ENCODE measurements around the gene NR1H2. TPM values are rescaled to one million over a fixed set of nuclear protein-coding genes. Genes with fewer than 3 reads are reported as not detected.

NR1H2 gene
- total and polyA plus RNA-seq, 10 of the 15 experiments (the other 5 are each of a cell fraction or from before 2014, with no cell fraction given): 0.05 to 54.2 (median 35.1) TPM

- TF ChIP-seq NFYA (IDR thresholded peaks at IDR 0.05; ENCODE audit: borderline replicate concordance, low read depth, low read length): no peak
- peak; percentile 19 to 44; a peak in 2 of 4 replicates for TF ChIP-seq BHLHE40 (IDR thresholded peaks at IDR 0.05; ENCODE audit: borderline replicate concordance in 1 of 2, low read depth in 2 of 2, low read length in 1 of 2)
- peak; percentile 26; the same call in 1 of the 2 replicates for TF ChIP-seq NR2C1 (IDR thresholded peaks at IDR 0.05)
- no peak for TF ChIP-seq CTCF (IDR thresholded peaks at IDR 0.05 in 2 of 3, conservative IDR thresholded peaks at IDR 0.05 in 1 of 3; ENCODE audit: control insufficient read depth in 2 of 3, extremely low read depth in 1 of 3, insufficient read depth in 1 of 3, low read depth in 3 of 3, low read length in 3 of 3)
- peak; percentile 75; the same call in 1 of the 2 replicates for TF ChIP-seq DPF2 (IDR thresholded peaks at IDR 0.05)
- TF ChIP-seq MTA3 (IDR thresholded peaks at IDR 0.05; ENCODE audit: borderline replicate concordance, low read length): peak; percentile 76; the same call in 1 of the 2 replicates
- TF ChIP-seq CREB1 (IDR thresholded peaks at IDR 0.05; ENCODE audit: low read depth): peak; percentile 25; the same call in 1 of the 2 replicates
- no peak for TF ChIP-seq SREBF2 (IDR thresholded peaks at IDR 0.05; ENCODE audit: low read length)
- peak; percentile 24; the same call in 1 of the 2 replicates for TF ChIP-seq TCF3 (IDR thresholded peaks at IDR 0.05; ENCODE audit: borderline replicate concordance, insufficient read depth, low read depth, low read length)
- TF ChIP-seq IKZF1 (conservative IDR thresholded peaks at IDR 0.05): peak; percentile 60
- TF ChIP-seq RELB (IDR thresholded peaks at IDR 0.05; ENCODE audit: low read depth): peak; percentile 71
- peak; percentile 62; the same call in 1 of the 2 replicates for TF ChIP-seq ATF2 (IDR thresholded peaks at IDR 0.05; ENCODE audit: low read length)
- TF ChIP-seq IRF3 (IDR thresholded peaks at IDR 0.05): no peak
- no peak for TF ChIP-seq ZBTB11 (CRISPR knock-in tag; IDR thresholded peaks at IDR 0.05)
- TF ChIP-seq JUNB (IDR thresholded peaks at IDR 0.05): peak; percentile 78
- peak; percentile 22; the same call in 1 of the 2 replicates for TF ChIP-seq CBFB (IDR thresholded peaks at IDR 0.05; ENCODE audit: low read depth)
- peak in 1 of 2 experiments; percentile 88; a peak in 2 of 4 replicates for TF ChIP-seq ETV6 (conservative IDR thresholded peaks at IDR 0.05 in 1 of 2, IDR thresholded peaks at IDR 0.05 in 1 of 2; ENCODE audit: borderline replicate concordance in 1 of 2, low read depth in 1 of 2)
- peak; percentile 70; the same call in 1 of the 2 replicates for TF ChIP-seq IRF4 (IDR thresholded peaks at IDR 0.05; ENCODE audit: low read depth, low read length)
- peak; percentile 48; the same call in 1 of the 2 replicates for TF ChIP-seq ZBED1 (IDR thresholded peaks at IDR 0.05; ENCODE audit: borderline replicate concordance)
- peak; percentile 74 for TF ChIP-seq NFIC (IDR thresholded peaks at IDR 0.05; ENCODE audit: low read depth, low read length)
- TF ChIP-seq EED (IDR thresholded peaks at IDR 0.05; ENCODE audit: low read depth): 0 out of 2 replicates have a peak, but pooled peaks have one; percentile 27
Observed at GRCh38 chr19:50341091-50341564, 35.1 kb upstream of the NR1H2 start (continued).

All from GM12878 (cell line).